Naive thymus-derived CD4-positive, alpha-beta T cell (primary cell): ENCODE results near the gene WRAP73. TPM values are rescaled to one million over a fixed set of nuclear protein-coding genes. Genes with fewer than 3 reads are reported as not detected.

Experiments
- ATAC-seq: fragments of 150-1000 bp; cut with Tn5 transposase; 2 replicates; pipeline ENCODE4 v1.10.0; 2021; ENCODE audit warnings: mild to moderate bottlenecking, moderate library complexity
- CTCF ChIA-PET: fragments of 350-600 bp; sonication (Branson Sonifier 250); formaldehyde crosslinking; loops from one replicate; lab custom pipeline; 2021; ENCODE audit warnings: antibody characterized with exemption; lab: Charles Lee
- POLR2A ChIA-PET: fragments of 350-600 bp; sonication (Branson Sonifier 250); formaldehyde crosslinking; loops from one replicate; lab custom pipeline; 2021; ENCODE audit warnings: antibody characterized with exemption, inconsistent platforms; lab: Charles Lee
- DNase-seq, 9 donors: peaks; one replicate each; pipeline versions ENCODE4 v3.0.0 to v3.0.0-alpha.2; 2020 to 2022; ENCODE audit warnings: mixed read lengths in 1 of 9
- H3K27ac ChIP-seq: one replicate; pipeline ENCODE4 v1.7.0; 2013; ENCODE audit warnings: mild to moderate bottlenecking, low read depth, low read length, moderate library complexity
- H3K27me3 ChIP-seq, 2 donors: one replicate each; pipeline ENCODE4 v1.7.0; 2013; ENCODE audit warnings: low read length in 2 of 2, mild to moderate bottlenecking in 2 of 2, moderate library complexity in 2 of 2; ENCODE audit not compliant: control insufficient read depth in 2 of 2, insufficient read depth in 2 of 2
- H3K36me3 ChIP-seq, 3 experiments: 1 replicate in 2 of 3; 2 replicates in 1 of 3; pipeline ENCODE4 v1.7.0; 2013; ENCODE audit warnings: low read length in 3 of 3, mild to moderate bottlenecking in 3 of 3, moderate library complexity in 1 of 3; ENCODE audit not compliant: insufficient read depth in 3 of 3, control insufficient read depth in 2 of 3
- H3K4me1 ChIP-seq, 2 donors: one replicate each; pipeline ENCODE4 v1.7.0; 2013; ENCODE audit warnings: low read length in 2 of 2, mild to moderate bottlenecking in 2 of 2, moderate library complexity in 1 of 2; ENCODE audit not compliant: control insufficient read depth in 2 of 2, insufficient read depth in 2 of 2
- H3K4me3 ChIP-seq: 2 replicates; pipeline ENCODE4 v1.7.0; 2013; ENCODE audit warnings: mild to moderate bottlenecking, low read length
- H3K9me3 ChIP-seq, 3 experiments: 1 replicate in 2 of 3; 2 replicates in 1 of 3; pipeline ENCODE4 v1.7.0; 2013; ENCODE audit warnings: low read length in 3 of 3; ENCODE audit not compliant: control insufficient read depth in 2 of 3
- H3K27ac Mint-ChIP-seq, 9 donors: one replicate each; pipeline ENCODE4 v1.8.0; 2020 to 2022; ENCODE audit warnings: mixed read lengths in 9 of 9, mild to moderate bottlenecking in 8 of 9, moderate library complexity in 5 of 9, inconsistent platforms in 2 of 9
- H3K27me3 Mint-ChIP-seq, 5 donors: one replicate each; pipeline ENCODE4 v1.8.0; 2021 to 2022; ENCODE audit warnings: mixed read lengths in 5 of 5, mild to moderate bottlenecking in 1 of 5
- H3K36me3 Mint-ChIP-seq, 5 donors: one replicate each; pipeline ENCODE4 v1.8.0; 2020 to 2022; ENCODE audit warnings: mixed read lengths in 5 of 5, mild to moderate bottlenecking in 3 of 5, inconsistent platforms in 1 of 5
- H3K4me1 Mint-ChIP-seq, 7 donors: one replicate each; pipeline ENCODE4 v1.8.0; 2020 to 2022; ENCODE audit warnings: mixed read lengths in 7 of 7, mild to moderate bottlenecking in 3 of 7, inconsistent platforms in 1 of 7
- H3K4me3 Mint-ChIP-seq, 10 donors: one replicate each; pipeline ENCODE4 v1.8.0; 2020 to 2022; ENCODE audit warnings: mild to moderate bottlenecking in 10 of 10, mixed read lengths in 10 of 10, moderate library complexity in 6 of 10, inconsistent platforms in 2 of 10
- H3K9me3 Mint-ChIP-seq, 11 donors: one replicate each; pipeline ENCODE4 v1.8.0; 2020 to 2022; ENCODE audit warnings: mixed read lengths in 11 of 11, mild to moderate bottlenecking in 4 of 11, inconsistent platforms in 1 of 11, moderate library complexity in 1 of 11
- intact Hi-C, 2 donors: fragments of 100-400 bp; cut with micrococcal nuclease; formaldehyde crosslinking; loops; one replicate each; pipeline ENCODE4 v1.15.1; 2023
- polyA plus RNA-seq, 2 donors: library from polyadenylated mRNA; unstranded; fragments of 300-500 nt; fragmentation: Illumina TruSeq; gene quantifications; one replicate each; pipeline ENCODE4 v1.2.3, GENCODE V29; 2021
- total RNA-seq, 6 experiments: library from RNA in 5 of 6; stranded (reverse) in 5 of 6; gene quantifications; 1 replicate in 5 of 6; 2 replicates in 1 of 6; pipeline ENCODE4 v1.2.3 and lab custom pipeline; 2021 to 2026

Gene WRAP73
- total and polyA plus RNA-seq, 7 experiments from 2014 or later, result 25.5 to 42.0 (median 36.3) TPM

DNA sequence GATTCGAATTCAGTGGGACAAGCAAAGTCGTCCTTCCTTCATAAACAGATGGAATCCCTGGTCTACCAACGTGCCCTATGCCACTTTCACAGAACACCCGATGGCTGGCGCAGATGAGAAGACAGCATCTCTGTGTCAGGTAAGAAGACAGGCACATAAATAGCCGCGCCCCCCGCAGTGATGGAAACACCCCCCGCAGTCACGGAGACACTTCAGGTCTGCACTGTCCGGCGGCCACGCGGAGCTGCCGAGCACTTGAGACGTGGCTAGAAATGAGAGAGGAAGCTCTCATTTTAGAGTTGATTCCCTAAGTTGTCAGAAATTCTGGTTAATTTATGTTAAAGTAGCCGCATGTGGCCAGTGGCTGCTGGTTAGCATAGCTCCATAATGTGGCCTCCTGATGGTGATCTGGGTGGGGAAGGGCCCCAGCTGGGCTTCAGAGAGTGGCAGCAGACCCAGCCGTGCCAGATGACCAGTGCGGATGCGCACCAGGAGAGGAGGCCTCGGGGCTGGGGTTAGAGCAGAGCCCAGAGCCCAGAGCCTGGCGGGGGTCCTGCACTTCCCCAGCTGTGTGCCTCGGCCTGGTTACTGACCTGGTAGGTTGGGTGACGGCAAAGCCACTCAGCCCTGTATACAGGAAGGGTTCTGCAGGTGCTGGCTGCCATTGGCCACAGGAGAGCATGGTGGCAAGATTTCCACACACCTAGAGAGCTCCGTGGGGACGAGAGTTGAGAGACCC, 22.2 kb downstream of the WRAP73 start:
- Mint-ChIP-seq H3K27me3 (peaks cover 0 to 13% (median 0%) of the 10 kb centered on the region in 5 donors), H3K27ac (peak overlapping the region in 5 of 9 donors; percentile 19 to 59 (median 47)), H3K4me1 (peaks cover 20 to 32% (median 28%) of the 10 kb centered on the region in 7 donors), H3K36me3 (peaks cover 0 to 11% (median 4%) of the 10 kb centered on the region in 5 donors), H3K4me3 (peak overlapping the region in 1 of 10 donors; percentile 61), H3K9me3 (peaks cover 0 to 2% (median 0%) of the 10 kb centered on the region in 11 donors)
- Histone ChIP-seq H3K4me3 (no peak overlapping the region), H3K27me3 (no peaks in the 10 kb centered on the region), H3K4me1 (peaks cover 22% of the 10 kb centered on the region in 2 donors), H3K36me3 (peaks cover 0 to 58% (median 16%) of the 10 kb centered on the region in 3 experiments), H3K27ac (no peak overlapping the region), H3K9me3 (no peaks in the 10 kb centered on the region)
- ChIA-PET POLR2A (interaction anchor here (0.8 to 2.4 kb wide), 4 partner anchors 9 to 96 kb away, joined by 3 to 10 read pairs (median 3); partner anchors contain the start of gene WRAP73), CTCF (interaction anchor here (1.2 kb wide), 1 partner anchor 8 kb away, joined by 3 read pairs; no protein-coding TSS in a partner anchor)
- DNase-seq (no peak), ATAC-seq (no peak)
- intact Hi-C loops, result loop anchor here (10.0 kb wide), 2 partner anchors 147 to 1103 kb away; partner anchors contain the start of genes PANK4 (in 1 of the 2) and SMIM1 (in 1 of the 2)

DNA sequence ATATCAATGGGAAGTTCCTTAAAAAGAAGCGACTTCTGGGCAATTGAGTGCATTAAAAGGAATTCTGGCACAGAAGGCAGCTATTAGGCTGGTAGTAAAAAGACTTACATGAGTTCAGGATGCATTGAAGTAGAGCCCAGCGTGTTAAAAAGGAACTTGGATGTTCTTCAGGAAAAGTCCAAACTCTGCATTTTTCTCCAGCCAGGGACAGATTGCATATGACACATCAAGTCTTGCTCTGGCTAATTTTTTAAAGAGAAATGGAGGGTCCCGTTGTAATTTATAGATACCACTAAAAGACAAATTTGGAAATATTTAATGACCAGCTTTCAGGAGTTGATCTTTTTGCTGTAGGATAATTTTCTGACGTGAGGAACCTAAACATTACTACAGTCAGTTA, 23.9 kb downstream of the WRAP73 start:
- Histone ChIP-seq H3K9me3 (no peaks in the 10 kb centered on the region), H3K36me3 (peaks cover 0 to 41% (median 16%) of the 10 kb centered on the region in 3 experiments), H3K27me3 (no peaks in the 10 kb centered on the region), H3K4me1 (peaks cover 22% of the 10 kb centered on the region in 2 donors), H3K27ac (peak overlapping the region; percentile 74), H3K4me3 (peak overlapping the region; percentile 64)
- ChIA-PET CTCF (interaction anchor here (0.9 to 1.4 kb wide), 2 partner anchors 65 to 173 kb away, joined by 6 to 7 read pairs; no protein-coding TSS in a partner anchor), POLR2A (interaction anchor here (0.9 kb wide), 1 partner anchor 22 kb away, joined by 5 read pairs; no protein-coding TSS in a partner anchor)
- Mint-ChIP-seq H3K36me3 (peaks cover 0 to 10% (median 4%) of the 10 kb centered on the region in 5 donors), H3K4me3 (peak overlapping the region; percentile 77 to 99 (median 96)), H3K27me3 (peaks cover 0 to 13% (median 0%) of the 10 kb centered on the region in 5 donors), H3K9me3 (peaks cover 0 to 2% (median 0%) of the 10 kb centered on the region in 11 donors), H3K4me1 (peaks cover 26 to 45% (median 35%) of the 10 kb centered on the region in 7 donors), H3K27ac (peak overlapping the region; percentile 27 to 97 (median 79))
- DNase-seq (no peak), ATAC-seq (no peak)
- intact Hi-C loops, result loop anchor here (10.0 kb wide), 2 partner anchors 149 to 1101 kb away; partner anchors contain the start of genes PANK4 (in 1 of the 2) and SMIM1 (in 1 of the 2)

GRCh38 chr1:3625151-3625907, 24.6 kb downstream of the WRAP73 start:
- peak overlapping the region; percentile 74 for H3K27ac ChIP-seq

DNA sequence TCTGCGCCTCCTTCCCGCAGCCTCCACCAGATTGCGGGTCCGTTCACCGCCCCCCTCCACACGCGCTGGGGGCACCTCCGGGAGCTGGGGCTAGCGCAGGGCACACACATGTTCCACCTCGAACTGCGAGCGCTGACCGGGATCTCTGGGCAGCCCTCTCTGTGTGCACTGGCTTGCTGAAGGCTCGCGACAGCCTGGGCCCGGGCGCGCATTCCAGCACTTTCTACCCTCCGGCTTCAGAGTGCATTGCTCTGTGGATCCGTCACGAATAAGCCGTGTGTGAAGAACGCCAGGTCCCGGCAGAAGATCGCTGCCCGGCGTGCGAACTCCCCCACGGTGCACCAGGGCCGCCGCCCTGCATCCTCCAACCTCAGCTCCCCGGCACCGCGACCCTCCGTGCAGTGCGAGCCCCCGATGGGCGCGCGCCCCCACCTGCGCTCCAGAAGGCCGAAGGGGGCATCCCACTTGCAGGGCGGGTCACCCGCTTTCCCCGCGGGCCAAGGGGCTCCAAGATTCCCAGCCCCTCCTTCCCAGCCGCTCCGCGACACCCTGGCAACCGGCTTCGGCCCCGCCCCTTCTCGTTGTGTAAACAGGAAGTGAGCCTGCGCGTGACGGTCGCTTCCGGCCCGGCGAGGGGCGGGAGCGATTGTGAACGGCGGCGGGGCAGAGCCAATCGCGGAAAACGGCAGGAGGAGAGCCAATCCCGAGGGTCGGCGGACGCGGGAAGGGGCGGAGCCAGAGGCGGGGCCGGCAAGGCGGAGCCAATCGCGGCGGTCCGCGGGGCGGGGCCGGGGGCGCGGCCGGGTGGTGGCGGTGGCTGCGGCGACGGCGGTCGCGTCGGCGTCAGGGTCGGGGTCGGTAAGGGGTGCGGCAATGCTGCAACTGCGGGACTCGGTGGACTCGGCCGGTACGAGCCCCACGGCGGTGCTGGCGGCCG, 25.4 kb downstream of the WRAP73 start, which contains the start of gene TPRG1L:
TSS of gene TPRG1L (plus strand) at position 816 of the 937 bp plus-strand sequence. CDS start at position 874, 58 bp downstream.
- Histone ChIP-seq H3K4me3 (peak within 1 kb of the TSS; percentile 95), H3K27ac (peak within 1 kb of the TSS; percentile 78), H3K36me3 (peaks cover 0 to 27% (median 13%) of the 10 kb centered on the region in 3 experiments), H3K9me3 (no peaks in the 10 kb centered on the region), H3K27me3 (no peaks in the 10 kb centered on the region), H3K4me1 (peaks cover 22% of the 10 kb centered on the region in 2 donors)
- CTCF ChIA-PET, result no interaction called here
- Mint-ChIP-seq H3K27me3 (peaks cover 0 to 13% (median 0%) of the 10 kb centered on the region in 5 donors), H3K36me3 (peaks cover 0 to 5% (median 4%) of the 10 kb centered on the region in 5 donors), H3K27ac (peak within 1 kb of the TSS; percentile 92 to 98 (median 96)), H3K4me3 (peak within 1 kb of the TSS; percentile 91 to 99 (median 96)), H3K4me1 (peaks cover 27 to 57% (median 42%) of the 10 kb centered on the region in 7 donors), H3K9me3 (peaks cover 0 to 2% (median 0%) of the 10 kb centered on the region in 11 donors)
- peak; percentile 97 to 100 (median 99) for DNase-seq
- intact Hi-C loops, result loop anchor here (1.0 to 10.0 kb wide), 7 partner anchors 26 to 1100 kb away; partner anchors contain the start of genes C1orf174 (in 2 of the 2), WRAP73 (in 2 of the 2), PANK4 (in 1 of the 2) and SMIM1 (in 1 of the 2)
- POLR2A ChIA-PET, result interaction anchor here (0.9 to 1.6 kb wide), 4 partner anchors 25 to 137 kb away, joined by 3 to 7 read pairs (median 4); partner anchors contain the start of gene WRAP73
- peak; percentile 98 for ATAC-seq

More at GRCh38 chr1:3625151-3625907, 24.6 kb downstream of the WRAP73 start:
- H3K4me3 ChIP-seq, result peak overlapping the region; percentile 64
- DNase-seq, result peak in 6 of 9 donors; percentile 24 to 47 (median 32)
- peaks cover 0 to 36% (median 16%) of the 10 kb centered on the region in 3 experiments for H3K36me3 ChIP-seq
- peaks cover 27 to 52% (median 40%) of the 10 kb centered on the region in 7 donors for H3K4me1 Mint-ChIP-seq
- no peaks in the 10 kb centered on the region for H3K27me3 ChIP-seq
- ChIA-PET POLR2A (no interaction called here), CTCF (interaction anchor here (1.4 kb wide), 1 partner anchor 172 kb away, joined by 6 read pairs; no protein-coding TSS in a partner anchor)
- H3K4me1 ChIP-seq, result peaks cover 22% of the 10 kb centered on the region in 2 donors
- intact Hi-C loops, result loop anchor here (10.0 kb wide), 2 partner anchors 149 to 1101 kb away; partner anchors contain the start of genes PANK4 (in 1 of the 2) and SMIM1 (in 1 of the 2)
- peaks cover 0 to 13% (median 0%) of the 10 kb centered on the region in 5 donors for H3K27me3 Mint-ChIP-seq
- peaks cover 0 to 2% (median 0%) of the 10 kb centered on the region in 11 donors for H3K9me3 Mint-ChIP-seq
- H3K27ac Mint-ChIP-seq, result peak overlapping the region; percentile 58 to 97 (median 90)
- peaks cover 0 to 8% (median 4%) of the 10 kb centered on the region in 5 donors for H3K36me3 Mint-ChIP-seq
- no peaks in the 10 kb centered on the region for H3K9me3 ChIP-seq
- H3K4me3 Mint-ChIP-seq, result peak overlapping the region; percentile 77 to 99 (median 96)
- ATAC-seq, result peak; percentile 23
